Keratinocyte (primary cell): Measurements from ENCODE around the gene DSC3. TPM values are rescaled to one million over a fixed set of nuclear protein-coding genes. Genes with fewer than 3 reads are reported as not detected.

ENCODE experiments used
- DNase-seq: peaks from one replicate; pipeline ENCODE4 v3.0.0-alpha.2; 2011; ENCODE audit warnings: low read depth, missing footprints, low spot score
- FAIRE-seq: peaks from 2 replicates; lab custom pipeline; 2011; peaks lifted over from hg19 to GRCh38; lab: Jason Lieb, UNC
- H2AFZ ChIP-seq: 2 replicates; pipeline ENCODE4 v1.6.0; 2012; ENCODE audit warnings: low read length, control low read depth, inconsistent platforms; ENCODE audit not compliant: control insufficient read depth
- H3K27ac ChIP-seq: 2 replicates; pipeline ENCODE4 v1.5.1; 2011; ENCODE audit warnings: low read length; ENCODE audit not compliant: control insufficient read depth, insufficient read depth
- H3K27me3 ChIP-seq: 3 replicates; pipeline ENCODE4 v1.6.0; 2011; ENCODE audit warnings: low read length; ENCODE audit not compliant: control insufficient read depth, insufficient read depth; ENCODE audit errors: extremely low read depth
- H3K36me3 ChIP-seq, 2 experiments: 2 replicates in 1 of 2; 3 replicates in 1 of 2; pipeline ENCODE4 v1.5.1; 2011; ENCODE audit warnings: low read length in 2 of 2, mild to moderate bottlenecking in 1 of 2; ENCODE audit not compliant: control insufficient read depth in 2 of 2, insufficient read depth in 2 of 2; ENCODE audit errors: extremely low read depth in 1 of 2
- H3K4me1 ChIP-seq: 3 replicates; pipeline ENCODE4 v1.5.1; 2011; ENCODE audit warnings: low read length; ENCODE audit not compliant: control insufficient read depth, insufficient read depth; ENCODE audit errors: extremely low read depth
- H3K4me2 ChIP-seq: 3 replicates; pipeline ENCODE4 v1.6.0; 2011; ENCODE audit warnings: low read depth, low read length; ENCODE audit not compliant: control insufficient read depth, insufficient read depth; ENCODE audit errors: extremely low read depth
- H3K4me3 ChIP-seq, 3 experiments: fragments of 200-600 bp in 1 of 3; sonication (generic) in 1 of 3; 2 replicates in 2 of 3; 3 replicates in 1 of 3; pipeline ENCODE4 v1.5.1; 2011 to 2016; ENCODE audit warnings: low read length in 3 of 3, mild to moderate bottlenecking in 3 of 3, control low read depth in 2 of 3, inconsistent platforms in 1 of 3, low read depth in 1 of 3, mixed read lengths in 1 of 3, mixed run types in 1 of 3, moderate library complexity in 1 of 3; ENCODE audit not compliant: control insufficient read depth in 2 of 3, insufficient read depth in 2 of 3; ENCODE audit errors: extremely low read depth in 1 of 3
- H3K79me2 ChIP-seq: 2 replicates; pipeline ENCODE4 v1.6.0; 2012; ENCODE audit warnings: low read length; ENCODE audit not compliant: control insufficient read depth, insufficient read depth
- H3K9ac ChIP-seq: 3 replicates; pipeline ENCODE4 v1.6.0; 2011; ENCODE audit warnings: low read length; ENCODE audit not compliant: control insufficient read depth, insufficient read depth; ENCODE audit errors: extremely low read depth
- H3K9me1 ChIP-seq: 3 replicates; pipeline ENCODE4 v1.6.0; 2011; ENCODE audit warnings: low read length; ENCODE audit not compliant: control insufficient read depth, insufficient read depth; ENCODE audit errors: extremely low read depth
- H3K9me3 ChIP-seq: 2 replicates; pipeline ENCODE4 v1.5.1; 2012; ENCODE audit warnings: low read depth, low read length; ENCODE audit not compliant: control insufficient read depth
- H4K20me1 ChIP-seq: 3 replicates; pipeline ENCODE4 v1.6.0; 2011; ENCODE audit warnings: low read length; ENCODE audit not compliant: control insufficient read depth, insufficient read depth; ENCODE audit errors: extremely low read depth
- CTCF ChIP-seq, 3 experiments: IDR thresholded peaks in 1 of 3; conservative IDR thresholded peaks in 1 of 3; optimal IDR thresholded peaks in 1 of 3; 2 replicates in 2 of 3; 3 replicates in 1 of 3; pipeline versions ENCODE3 to v1.5.1; 2011; ENCODE audit warnings: low read length in 3 of 3, mild to moderate bottlenecking in 3 of 3, moderate library complexity in 2 of 3, control low read depth in 1 of 3, inconsistent platforms in 1 of 3; ENCODE audit not compliant: insufficient read depth in 2 of 3; ENCODE audit errors: extremely low read depth in 1 of 3
- EZH2 ChIP-seq: IDR thresholded peaks from one replicate; pipeline ENCODE4 v1.6.1; 2012; ENCODE audit warnings: inconsistent platforms, mild to moderate bottlenecking, low read length, moderate library complexity
- dilution Hi-C: fragments of 300-500 bp; cut with MboI; formaldehyde crosslinking; loops from one replicate; pipeline ENCODE4 v1.7.0; 2020; ENCODE audit warnings: low sequenced_read_pairs; ENCODE audit not compliant: extremely low pct_ligation_motif_present
- polyA minus RNA-seq, 3 experiments: library from RNA; depleted of rRNA, polyadenylated mRNA; stranded (reverse); fragments of >200 nt; gene quantifications; 1 replicate in 1 of 3; 2 replicates in 1 of 3; 3 replicates in 1 of 3; pipeline ENCODE4 v1.2.3, GENCODE V29; 2011
- polyA plus RNA-seq, 5 experiments: library from polyadenylated mRNA; depleted of rRNA in 3 of 5; stranded (reverse) in 3 of 5; stranded (forward) in 1 of 5; unstranded in 1 of 5; fragments of >200 nt; gene quantifications; 1 replicate in 1 of 5; 2 replicates in 3 of 5; 3 replicates in 1 of 5; pipeline versions ENCODE4 v1.2.1 to v1.2.3, GENCODE V29; 2011 to 2012; ENCODE audit warnings: missing spikeins in 2 of 5, low read depth in 1 of 5, low replicate concordance in 1 of 5

DSC3 gene
- polyA plus RNA-seq: 92.5 to 116 TPM (median 103 TPM) in 3 replicates
- polyA plus RNA-seq (2011; ENCODE audit: low read depth): 133 TPM
- polyA plus RNA-seq (2011; cell fraction: cytosol; rRNA removed): 37.2 and 55.2 TPM in 2 replicates
- 229 and 268 TPM in 2 replicates for polyA plus RNA-seq (2011; cell fraction: nucleus; rRNA removed)
- polyA plus RNA-seq (2012; ENCODE audit: low replicate concordance): 117 and 167 TPM in 2 replicates
- 35.2 to 208 TPM (median 137 TPM) in 3 replicates for polyA minus RNA-seq
- 111 TPM for polyA minus RNA-seq (2011; cell fraction: cytosol; rRNA and poly(A)+ RNA removed)
- 303 and 604 TPM in 2 replicates for polyA minus RNA-seq (2011; cell fraction: nucleus; rRNA and poly(A)+ RNA removed)

DNA sequence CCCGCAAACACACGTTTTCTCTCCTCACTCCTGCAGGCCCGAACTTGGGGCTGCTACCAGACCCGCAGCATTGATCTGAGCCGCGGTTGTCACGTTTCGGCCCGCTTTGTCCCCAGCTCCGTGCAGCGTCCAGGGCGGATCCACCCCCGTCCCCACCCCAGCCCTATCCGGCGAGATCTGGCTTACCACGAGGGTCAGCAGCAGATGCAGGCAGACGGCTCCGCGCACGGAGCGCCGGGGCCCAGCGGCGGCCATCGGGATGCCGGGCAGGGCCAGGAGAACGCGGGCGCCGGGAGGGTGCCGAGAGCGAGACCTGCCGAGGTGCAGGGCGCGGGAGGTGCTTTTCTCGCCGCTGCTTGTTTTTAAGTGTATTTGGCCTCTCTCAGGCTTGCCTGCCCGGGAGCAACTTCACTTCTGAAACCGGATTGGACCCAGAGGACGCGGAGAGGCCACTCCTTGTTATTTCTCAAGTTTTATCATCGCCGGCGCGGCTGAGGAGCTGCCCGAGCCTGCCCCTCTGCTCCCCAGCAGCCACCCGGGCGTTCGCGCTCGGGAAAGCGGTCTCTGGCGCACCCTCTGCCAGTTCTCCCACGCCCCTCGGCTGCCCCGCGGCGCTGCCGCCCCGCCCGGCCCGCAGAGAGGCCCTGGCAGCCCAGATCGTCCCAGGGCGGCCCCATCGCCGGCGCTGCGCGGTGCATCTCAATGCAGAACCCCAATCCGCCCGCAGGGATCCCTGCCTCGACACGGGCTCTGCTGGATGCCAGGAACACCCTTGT lies at the start of gene DSC3:
DSC3 (minus strand) TSS at position 337 of the 776 bp plus-strand sequence; CDS start at position 255, 82 bp downstream.
- peak within 1 kb of the TSS; percentile 98 for H3K4me2 ChIP-seq
- H2AFZ ChIP-seq: peak within 1 kb of the TSS; percentile 38
- H3K9ac ChIP-seq: peak within 1 kb of the TSS; percentile 99
- peaks cover 62% of the 10 kb centered on the region for H3K4me1 ChIP-seq
- peaks cover 49% of the 10 kb centered on the region for H3K79me2 ChIP-seq
- FAIRE-seq: peak; percentile 34
- no peak for DNase-seq
- no peak for TF ChIP-seq CTCF (optimal IDR thresholded peaks at IDR 0.05 in 1 of 3, IDR thresholded peaks at IDR 0.05 in 1 of 3, conservative IDR thresholded peaks at IDR 0.05 in 1 of 3; ENCODE audit: extremely low read depth in 1 of 3, insufficient read depth in 2 of 3, low read length in 3 of 3)
- no peaks in the 10 kb centered on the region for H3K27me3 ChIP-seq
- peak within 1 kb of the TSS; percentile 84 to 98 (median 95) for H3K4me3 ChIP-seq
- H3K27ac ChIP-seq: peak within 1 kb of the TSS; percentile 98
- dilution Hi-C loops: no loop called here
- no peaks in the 10 kb centered on the region for H3K36me3 ChIP-seq
- no peaks in the 10 kb centered on the region for H3K9me3 ChIP-seq
- no peaks in the 10 kb centered on the region for H3K9me1 ChIP-seq
- no peaks in the 10 kb centered on the region for H4K20me1 ChIP-seq

DNA sequence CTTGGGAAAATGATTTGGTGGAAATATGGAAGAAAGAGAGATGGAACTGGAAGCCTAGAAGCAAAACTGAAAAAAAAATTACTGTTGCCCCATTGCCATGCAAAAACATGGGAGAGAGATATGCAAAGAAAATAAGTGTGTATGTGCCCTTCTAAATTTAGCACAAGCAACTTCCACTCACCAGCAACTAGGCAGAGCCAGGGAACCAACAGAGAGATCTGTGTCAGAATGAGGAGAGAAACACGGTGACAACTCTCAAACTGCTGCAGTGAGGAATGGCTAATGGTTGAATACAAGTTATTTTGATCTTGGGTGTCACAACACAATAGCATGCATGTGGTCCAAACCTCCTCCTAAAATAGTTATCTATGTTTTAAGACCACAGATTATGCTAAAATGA lies 48.8 kb upstream of the DSC3 start:
- no peak overlapping the region for H3K27ac ChIP-seq
- no peak for DNase-seq
- TF ChIP-seq EZH2 (no peak), CTCF (optimal IDR thresholded peaks at IDR 0.05 in 1 of 3, IDR thresholded peaks at IDR 0.05 in 1 of 3, conservative IDR thresholded peaks at IDR 0.05 in 1 of 3; ENCODE audit: extremely low read depth in 1 of 3, insufficient read depth in 2 of 3, low read length in 3 of 3) (no peak)
- H4K20me1 ChIP-seq: no peaks in the 10 kb centered on the region
- no peaks in the 10 kb centered on the region for H3K9me3 ChIP-seq
- no peak overlapping the region for H3K4me3 ChIP-seq
- peaks cover 20 to 27% of the 10 kb centered on the region in 2 experiments for H3K36me3 ChIP-seq
- H3K4me2 ChIP-seq: no peak overlapping the region
- H3K79me2 ChIP-seq: peaks cover 26% of the 10 kb centered on the region
- no peak overlapping the region for H2AFZ ChIP-seq
- H3K9me1 ChIP-seq: no peaks in the 10 kb centered on the region
- no peak for FAIRE-seq
- H3K27me3 ChIP-seq: no peaks in the 10 kb centered on the region
- dilution Hi-C loops: loop anchor here (25.0 kb wide), 1 partner anchor 96 kb away; no protein-coding TSS in a partner anchor
- H3K4me1 ChIP-seq: no peaks in the 10 kb centered on the region
- no peak overlapping the region for H3K9ac ChIP-seq
